Ovary (tissue), 3 donors: Measurements from ENCODE around the gene MAVS.

Source experiments
- CTCF ChIP-seq, 3 donors: fragments of 450-650 bp in 2 of 3; fragments of 200-600 bp in 1 of 3; IDR thresholded peaks; one replicate each; pipeline versions ENCODE4 v1.5.1 to v1.8.0; 2016 to 2022; ENCODE audit warnings: antibody characterized with exemption in 3 of 3, mild to moderate bottlenecking in 1 of 3
- EP300 ChIP-seq: sonication (generic); formaldehyde crosslinking; IDR thresholded peaks from one replicate; pipeline ENCODE4 v1.6.1; 2017; ENCODE audit warnings: antibody characterized with exemption
- POLR2A ChIP-seq: fragments of 450-650 bp; IDR thresholded peaks from one replicate; pipeline ENCODE4 v1.6.1; 2017; ENCODE audit warnings: antibody characterized with exemption, mild to moderate bottlenecking, moderate library complexity
- donor health status: DM: no; HTN: no; CAD: no.

DNA sequence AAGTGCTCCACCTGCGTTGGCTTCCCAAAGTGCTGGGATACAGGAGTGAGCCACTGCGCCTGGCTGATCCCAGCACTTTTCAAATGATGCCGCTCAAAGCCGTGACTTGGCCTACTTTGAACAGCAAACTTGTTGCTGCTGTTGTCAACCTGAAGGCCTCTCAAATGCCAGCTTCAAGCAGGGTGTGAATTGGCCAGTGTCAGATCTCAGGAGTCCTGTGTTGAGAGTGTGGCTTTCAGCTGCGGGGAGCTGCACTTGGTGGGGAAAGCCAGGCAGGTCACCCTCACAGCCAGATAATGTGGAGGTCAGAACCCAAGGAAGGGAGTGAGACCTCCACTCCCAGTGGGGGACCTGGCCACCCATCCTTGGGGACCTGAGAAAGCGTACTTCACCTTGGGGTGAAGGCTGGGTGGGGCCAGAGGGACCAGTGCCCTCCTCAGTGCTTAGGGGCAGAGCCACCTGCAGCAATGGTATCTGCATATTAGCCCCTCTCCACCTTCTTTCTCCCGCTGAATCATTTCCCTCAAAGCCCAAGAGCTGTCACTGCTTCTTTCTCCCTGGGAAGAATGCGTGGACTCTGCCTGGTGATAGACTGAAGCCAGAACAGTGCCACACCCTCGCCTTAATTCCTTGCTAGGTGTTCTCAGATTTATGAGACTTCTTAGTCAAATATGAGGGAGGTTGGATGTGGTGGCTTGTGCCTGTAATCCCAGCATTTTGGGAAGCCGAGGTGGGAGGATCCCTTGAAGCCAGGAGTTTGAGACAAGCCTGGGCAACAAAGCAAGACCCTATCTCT, 23.4 kb downstream of the MAVS start:
- no peak for TF ChIP-seq CTCF (IDR thresholded peaks at IDR 0.05)
- no peak for TF ChIP-seq EP300
- no peak for TF ChIP-seq POLR2A
